NCI-H1092 (cell line): ENCODE measurements around the gene RBM12.
A peak's percentile ranks its signal among the peaks of the same experiment; 100 is the strongest.
"Not testable (repeated sequence)": the region's sequence is repeated elsewhere in the genome, so short reads cannot be mapped to it uniquely, and the experiment has no call there.

Experiments
- DNase-seq: peaks from one replicate; lab custom pipeline; 2025; lab: John Stamatoyannopoulos, UW

RBM12 gene, protein sequence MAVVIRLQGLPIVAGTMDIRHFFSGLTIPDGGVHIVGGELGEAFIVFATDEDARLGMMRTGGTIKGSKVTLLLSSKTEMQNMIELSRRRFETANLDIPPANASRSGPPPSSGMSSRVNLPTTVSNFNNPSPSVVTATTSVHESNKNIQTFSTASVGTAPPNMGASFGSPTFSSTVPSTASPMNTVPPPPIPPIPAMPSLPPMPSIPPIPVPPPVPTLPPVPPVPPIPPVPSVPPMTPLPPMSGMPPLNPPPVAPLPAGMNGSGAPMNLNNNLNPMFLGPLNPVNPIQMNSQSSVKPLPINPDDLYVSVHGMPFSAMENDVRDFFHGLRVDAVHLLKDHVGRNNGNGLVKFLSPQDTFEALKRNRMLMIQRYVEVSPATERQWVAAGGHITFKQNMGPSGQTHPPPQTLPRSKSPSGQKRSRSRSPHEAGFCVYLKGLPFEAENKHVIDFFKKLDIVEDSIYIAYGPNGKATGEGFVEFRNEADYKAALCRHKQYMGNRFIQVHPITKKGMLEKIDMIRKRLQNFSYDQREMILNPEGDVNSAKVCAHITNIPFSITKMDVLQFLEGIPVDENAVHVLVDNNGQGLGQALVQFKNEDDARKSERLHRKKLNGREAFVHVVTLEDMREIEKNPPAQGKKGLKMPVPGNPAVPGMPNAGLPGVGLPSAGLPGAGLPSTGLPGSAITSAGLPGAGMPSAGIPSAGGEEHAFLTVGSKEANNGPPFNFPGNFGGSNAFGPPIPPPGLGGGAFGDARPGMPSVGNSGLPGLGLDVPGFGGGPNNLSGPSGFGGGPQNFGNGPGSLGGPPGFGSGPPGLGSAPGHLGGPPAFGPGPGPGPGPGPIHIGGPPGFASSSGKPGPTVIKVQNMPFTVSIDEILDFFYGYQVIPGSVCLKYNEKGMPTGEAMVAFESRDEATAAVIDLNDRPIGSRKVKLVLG

DNA sequence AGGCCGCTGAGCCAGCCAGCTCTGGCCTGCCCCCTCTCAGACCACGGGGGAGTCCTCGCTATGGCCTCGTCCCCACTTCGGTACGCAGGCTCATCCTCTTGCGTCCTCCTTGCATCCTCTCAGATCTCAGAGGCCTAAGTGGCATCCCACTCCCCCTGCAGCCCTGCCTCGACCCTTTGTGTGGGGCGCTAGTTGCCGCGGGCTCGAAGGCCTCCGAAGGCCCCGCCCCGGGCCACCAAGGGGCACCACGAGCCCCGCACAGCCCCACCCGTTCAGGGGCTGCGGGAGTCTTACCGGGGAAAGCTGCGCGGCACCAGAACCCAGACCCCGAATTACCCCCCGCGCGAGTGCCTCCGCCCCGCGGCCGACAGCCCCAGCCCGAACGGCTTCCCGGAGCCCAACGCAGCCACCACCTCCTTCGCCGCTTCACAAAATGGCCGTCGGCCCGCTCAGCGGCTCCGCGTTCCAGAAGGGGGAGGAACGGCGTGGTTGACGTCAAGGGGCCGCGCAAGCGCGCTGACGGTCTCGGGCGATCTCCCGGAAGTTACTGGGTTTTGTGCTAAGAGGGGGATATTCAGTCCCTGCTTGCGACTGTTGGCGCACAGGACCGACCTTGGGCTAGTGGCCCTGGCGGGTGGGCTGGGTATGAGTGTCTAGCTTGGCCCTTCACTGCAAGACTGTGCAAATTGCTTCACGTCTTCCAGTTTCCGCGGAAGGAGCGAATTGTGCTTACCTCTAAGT lies at the start of gene RBM12, which contains the start of gene CPNE1:
Gene RBM12, minus strand, starts transcription at position 435 of the 741 bp plus-strand sequence. CDS start 9,578 bp downstream, outside the sequence.
Gene CPNE1, minus strand, starts transcription at position 435 of the 741 bp plus-strand sequence. CDS start 31,977 bp downstream, outside the sequence.
- peak; percentile 90 for DNase-seq

DNA sequence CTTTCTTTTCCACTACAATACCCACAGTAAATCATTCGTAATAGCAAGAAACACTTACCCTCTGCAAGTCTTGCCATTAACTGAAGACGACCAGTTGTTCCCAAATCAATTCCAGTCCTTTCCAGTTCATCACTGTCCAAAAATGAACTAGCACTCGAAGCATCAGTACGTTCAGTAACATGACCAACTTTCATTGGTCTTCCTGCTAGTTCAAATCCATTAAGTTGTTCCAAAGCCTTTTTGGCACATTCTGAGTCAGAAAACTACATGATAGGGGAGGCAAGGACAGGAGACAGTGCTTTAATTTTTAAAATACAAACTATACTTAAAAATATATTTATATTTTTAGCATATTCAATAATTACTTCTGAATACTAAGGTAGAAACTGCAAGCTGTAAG lies 49.4 kb upstream of the RBM12 start:
- no peak for DNase-seq

DNA sequence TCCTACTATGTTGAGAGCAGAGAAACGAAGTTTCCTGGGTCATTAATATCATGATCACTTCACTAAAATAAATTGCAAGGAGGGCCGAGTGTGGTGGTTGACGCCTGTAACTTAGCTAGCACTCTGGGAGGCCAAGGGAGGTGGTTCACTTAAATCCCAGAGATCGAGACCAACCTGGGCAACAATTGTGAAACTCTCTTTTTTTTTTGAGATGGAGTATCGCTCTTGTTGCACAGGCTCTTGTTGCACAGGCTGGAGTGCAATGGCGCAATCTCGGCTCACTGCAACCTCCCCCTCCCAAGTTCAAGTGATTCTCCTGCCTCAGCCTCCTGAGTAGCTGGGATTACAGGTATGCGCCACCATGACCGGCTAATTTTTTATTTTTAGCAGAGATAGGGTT lies 48.4 kb upstream of the RBM12 start:
- DNase-seq: not testable (repeated sequence)

DNA sequence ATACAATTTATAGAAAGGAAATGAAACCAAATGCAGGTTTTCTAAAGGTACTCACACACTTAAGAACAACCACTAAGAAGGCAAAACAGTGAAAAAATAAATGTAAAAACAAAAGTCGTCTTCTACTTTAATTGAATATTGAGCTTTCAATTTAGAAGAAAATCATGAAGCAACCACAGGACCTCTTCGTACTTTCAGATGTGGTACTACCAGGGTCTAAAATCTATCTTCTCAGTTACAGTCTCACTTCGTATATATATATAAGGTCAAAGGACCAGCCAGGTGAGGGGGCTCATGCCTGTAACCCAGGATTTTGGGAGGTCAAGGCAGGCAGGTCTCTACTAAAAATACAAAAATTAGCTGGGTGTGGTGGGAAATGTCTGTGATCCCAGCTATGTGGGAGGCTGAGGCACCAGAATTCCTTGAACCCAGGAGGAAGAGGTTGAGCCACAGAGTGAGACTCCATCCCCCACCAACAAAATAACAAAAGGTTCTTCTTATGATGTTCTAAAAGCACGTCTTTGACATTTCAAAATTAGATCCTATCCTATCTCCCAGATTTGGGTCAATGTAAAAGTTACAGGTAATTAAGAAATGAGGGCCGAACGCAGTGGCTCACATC lies 47.0 kb upstream of the RBM12 start:
- DNase-seq: no peak

DNA sequence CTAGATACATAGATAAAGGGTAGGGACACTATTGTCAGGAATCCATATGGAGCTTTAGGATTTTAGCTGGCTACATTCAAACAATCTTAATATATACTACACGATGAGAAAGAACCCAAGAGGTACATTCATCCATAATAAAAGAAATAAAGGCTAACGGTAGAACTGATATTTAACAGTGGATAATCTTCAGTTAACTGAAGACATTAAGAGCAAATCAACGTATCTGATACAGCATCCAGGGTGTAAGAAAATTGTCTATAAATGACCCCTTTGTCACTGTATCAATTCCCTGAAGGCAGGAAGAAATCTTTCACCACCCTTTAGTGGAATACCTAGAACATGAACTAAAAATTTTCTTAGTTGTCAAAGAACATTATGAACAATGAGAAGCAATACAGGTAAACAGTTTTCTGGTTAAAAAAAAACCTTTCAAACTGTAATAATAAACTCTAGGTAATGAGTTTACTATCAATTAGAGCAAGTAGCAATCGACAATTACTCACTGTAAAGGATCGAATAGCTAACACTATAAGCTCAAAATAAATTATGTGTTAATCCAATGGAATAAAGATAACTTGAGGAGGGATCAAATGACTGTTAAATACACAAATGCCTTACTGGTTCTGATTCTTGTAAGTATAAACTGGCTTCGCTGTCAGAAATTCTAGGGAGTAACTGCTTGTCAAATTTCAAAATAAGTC lies 46.3 kb upstream of the RBM12 start:
- no peak for DNase-seq

DNA sequence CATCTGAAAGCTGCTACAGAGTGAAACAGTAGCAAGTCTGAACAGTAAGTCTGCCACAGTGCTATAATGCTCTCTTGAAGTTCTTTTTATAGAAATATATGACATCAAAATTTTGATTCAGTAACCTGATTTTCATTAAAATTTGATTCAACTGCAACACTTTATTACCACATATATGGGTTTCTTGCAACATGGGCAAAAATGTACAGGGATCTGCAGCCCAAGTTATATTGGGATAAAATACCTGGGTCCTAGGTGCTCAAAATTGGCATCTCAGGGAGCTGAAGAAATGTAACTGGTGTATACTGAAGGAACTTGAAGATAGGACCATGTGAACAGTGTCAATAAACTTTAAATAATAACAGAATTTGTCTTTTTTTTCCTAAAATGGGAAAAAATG lies 45.3 kb upstream of the RBM12 start:
- no peak for DNase-seq

DNA sequence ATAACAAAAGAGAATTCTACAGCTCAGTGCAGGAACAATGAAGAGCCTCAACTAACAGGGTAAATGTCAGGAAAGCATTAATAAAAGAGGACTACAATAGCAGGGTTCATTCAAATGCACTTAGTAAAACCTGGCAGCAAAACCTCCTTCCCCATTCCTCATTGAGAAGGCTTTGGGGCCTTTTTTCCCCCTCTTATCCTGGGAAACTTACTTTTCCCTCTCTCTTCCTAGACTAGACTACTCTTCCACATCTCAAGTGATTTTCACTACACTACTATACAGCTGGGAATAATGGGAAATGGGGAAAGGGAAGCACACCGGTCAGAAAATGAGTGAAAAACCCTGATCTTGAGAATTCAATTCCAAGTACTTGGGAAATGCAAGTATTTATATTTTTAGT lies 44.6 kb upstream of the RBM12 start:
- DNase-seq: no peak

DNA sequence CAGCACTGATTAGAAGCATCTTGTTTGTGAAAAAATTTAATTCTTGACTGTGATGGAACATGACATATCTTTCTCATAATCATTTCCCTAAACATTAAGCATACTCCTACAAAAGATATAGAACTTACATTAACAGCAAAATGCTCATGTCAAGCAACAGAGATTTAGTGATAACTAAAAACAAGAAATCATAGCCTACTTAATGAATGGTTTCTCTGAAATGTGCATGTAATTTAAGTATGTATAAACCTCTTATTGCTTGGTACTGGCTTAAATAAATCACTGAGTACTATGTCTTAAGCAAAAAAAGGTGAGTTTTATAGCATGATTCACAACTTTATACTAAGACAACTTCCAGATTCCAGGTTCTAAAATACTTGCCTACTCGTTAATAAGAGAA lies 43.8 kb upstream of the RBM12 start:
- no peak for DNase-seq

DNA sequence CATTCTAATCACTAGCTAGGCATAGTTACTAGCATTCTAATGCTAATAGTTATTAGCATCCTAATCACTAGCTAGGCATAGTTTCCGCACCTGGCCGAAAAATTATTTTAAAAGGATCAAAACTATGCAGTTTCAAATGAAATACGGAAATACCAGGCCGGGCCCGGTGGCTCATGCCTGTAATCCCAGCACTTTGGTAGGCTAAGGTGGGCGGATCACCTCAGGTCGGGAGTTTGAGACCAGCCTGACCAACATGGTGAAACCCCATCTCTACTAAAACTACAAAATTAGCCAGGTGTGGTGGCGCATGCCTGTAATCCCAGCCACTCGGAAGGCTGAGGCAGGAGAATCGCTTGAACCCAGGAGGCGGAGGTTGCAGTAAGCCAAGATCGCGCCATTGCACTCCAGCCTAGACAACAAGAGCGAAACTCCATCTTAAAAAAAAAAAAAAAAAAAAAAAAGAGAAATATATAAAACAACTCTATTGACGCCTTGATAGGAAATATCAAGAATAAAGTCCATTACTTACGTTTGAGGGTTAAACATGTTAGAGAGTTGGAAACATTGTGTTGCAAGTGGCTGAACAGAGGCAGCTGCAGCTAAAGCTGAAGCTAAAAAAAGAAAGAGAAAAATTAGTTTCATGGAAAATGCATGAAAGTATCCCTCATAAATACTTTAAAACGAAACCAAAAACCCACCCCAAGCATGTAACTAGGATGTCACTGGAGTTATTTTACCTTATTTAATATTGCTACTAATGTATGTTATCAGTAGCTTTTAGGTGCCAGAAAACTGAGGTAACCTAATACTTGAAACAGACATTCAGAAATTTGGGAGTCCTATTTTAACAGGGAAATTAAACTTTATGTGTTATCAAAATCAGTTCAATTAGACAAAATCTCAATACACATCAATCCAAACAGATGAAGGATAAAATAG lies 42.2 kb upstream of the RBM12 start:
- not testable (repeated sequence) for DNase-seq

DNA sequence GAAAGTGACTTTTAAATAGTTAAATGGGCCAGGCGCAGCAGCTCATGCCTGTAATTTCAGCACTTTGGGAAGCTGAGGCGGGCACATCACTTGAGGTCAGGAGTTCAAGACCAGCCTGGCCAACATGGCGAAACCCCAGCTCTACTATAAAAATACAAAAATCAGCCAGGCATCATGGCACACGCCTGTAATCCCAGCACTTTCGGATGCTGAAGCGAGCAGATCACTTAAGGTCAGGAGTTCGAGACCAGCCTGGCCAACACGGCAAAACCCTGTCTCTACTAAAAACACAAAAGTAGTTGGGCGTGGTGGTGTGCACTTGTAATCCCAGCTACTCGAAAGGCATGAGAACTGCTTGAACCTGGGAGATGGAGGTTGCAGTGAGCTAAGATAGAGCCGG lies 41.2 kb upstream of the RBM12 start:
- DNase-seq: not testable (repeated sequence)

DNA sequence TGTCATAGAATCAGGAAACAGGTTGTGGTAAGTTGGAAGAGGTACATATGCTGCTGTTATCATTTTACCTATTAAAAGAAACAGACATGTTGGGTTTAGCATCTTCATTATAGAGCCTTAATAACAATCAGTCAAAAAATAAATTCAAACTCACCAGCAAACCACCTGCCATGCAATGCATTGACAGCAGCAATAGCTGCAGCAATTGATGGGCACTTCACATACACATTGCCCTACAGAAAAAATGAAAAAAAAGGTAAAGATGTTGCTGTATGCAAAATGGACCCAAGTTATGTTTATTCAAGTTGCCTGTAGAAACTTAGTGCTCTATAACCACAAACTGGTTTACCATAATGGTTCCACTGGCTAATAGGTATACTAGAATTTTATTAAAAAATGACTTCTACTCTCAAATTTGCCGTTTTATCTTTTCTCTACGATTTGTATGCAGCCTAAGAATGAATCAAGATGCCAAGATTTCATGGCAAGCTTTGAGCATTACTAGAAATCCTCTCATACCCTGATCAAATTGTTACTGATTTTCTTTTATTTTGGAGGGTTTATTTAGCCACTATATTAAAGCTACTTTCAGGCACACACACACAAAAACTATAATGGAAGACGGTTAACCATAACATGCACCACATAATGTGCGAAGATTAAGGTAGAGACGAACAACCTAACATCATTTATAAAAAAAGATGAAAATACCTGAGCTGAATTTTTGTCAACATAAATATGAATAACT lies 40.0 kb upstream of the RBM12 start:
- no peak for DNase-seq

DNA sequence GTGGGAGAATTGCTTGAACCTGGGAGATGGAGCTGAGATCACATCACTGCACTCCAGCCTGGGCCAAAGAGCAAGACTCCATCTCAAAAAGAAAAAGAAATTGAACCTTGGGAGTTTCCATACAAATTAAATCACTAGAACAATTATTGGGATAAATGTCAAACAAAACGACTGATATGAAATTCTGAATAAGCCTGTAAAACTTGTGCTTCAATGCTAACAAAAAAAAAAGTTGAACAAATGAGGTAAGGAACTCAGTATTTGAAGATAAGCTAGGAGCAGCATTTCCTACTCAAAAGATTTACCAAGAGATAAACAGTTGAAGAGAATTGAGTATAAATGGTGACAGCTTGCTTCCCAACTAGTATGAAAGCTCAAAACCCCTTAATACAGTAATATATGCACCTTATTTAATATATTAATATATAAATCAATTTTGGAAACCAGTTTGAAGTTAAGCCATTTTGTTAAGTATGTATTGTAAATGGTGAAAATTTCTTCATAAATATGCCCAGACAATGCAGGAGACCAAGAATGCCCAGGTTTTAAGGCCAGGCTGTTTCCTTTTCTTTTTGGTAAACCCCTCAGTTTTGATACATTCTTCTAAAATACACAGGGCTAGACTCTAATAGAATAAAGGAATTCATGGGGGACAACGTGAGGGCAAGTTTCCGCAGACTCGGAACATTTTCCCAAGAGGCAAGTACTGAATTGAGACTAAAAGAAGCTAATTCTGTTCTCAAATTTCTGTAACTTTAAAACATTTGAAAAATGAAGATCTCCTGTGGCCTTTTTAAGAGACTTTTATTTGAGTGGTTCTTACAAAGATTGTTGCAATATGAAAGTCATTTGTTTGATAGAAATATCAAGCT lies 38.4 kb upstream of the RBM12 start:
- DNase-seq: no peak

DNA sequence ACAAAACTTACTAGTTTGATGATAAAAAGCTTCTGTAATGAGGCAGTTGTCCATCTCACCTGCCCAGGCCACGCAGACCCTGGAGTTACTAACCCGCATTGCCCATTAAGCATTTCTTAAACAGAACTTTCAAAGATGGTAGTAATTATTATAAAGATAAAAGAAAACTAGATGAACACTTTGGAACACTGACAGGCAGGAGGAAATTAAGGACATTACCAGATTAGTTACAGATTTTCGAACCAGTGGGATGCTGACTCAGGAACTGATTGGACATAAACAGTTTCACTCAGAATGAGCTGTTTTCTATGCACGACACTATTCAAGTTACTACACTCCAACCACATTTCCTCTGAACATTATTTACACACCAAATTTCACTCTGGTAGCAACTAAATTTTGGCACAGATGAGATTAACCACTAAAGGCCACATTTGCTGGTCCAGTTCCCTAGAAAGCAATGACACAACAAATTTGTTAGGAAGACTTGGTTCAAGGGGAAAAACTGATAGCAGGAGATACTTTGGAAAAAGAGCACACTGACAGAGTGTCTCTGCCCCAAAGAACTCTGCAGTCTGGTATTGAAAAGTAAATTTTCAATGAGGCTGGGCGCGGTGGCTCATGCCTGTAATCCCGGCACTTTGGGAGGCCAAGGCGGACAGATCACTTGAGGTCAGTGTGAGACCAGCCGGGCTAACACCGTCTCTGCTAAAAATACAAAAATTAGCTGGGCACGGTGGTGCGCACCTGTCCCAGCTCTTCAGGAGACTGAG lies 37.5 kb upstream of the RBM12 start:
- no peak for DNase-seq

DNA sequence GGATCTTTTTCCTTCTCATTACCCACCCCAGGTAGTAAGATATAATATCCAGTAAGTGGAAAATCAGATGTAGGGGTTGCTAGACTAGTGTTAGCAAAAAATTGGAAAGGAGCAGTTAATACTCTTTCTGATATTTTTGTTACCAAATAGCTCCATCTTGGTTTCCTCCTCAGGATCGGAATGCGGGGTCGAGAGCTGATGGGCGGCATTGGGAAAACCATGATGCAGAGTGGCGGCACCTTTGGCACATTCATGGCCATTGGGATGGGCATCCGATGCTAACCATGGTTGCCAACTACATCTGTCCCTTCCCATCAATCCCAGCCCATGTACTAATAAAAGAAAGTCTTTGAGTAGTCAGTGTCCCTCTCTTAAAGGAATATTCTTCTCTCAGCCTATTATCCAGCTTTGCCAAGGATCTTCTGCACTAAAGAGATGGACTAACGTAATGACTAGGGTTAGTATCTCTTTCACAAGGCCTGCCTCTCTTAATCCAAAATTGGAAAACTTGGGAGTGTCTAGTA lies 36.0 kb upstream of the RBM12 start:
- DNase-seq: no peak

DNA sequence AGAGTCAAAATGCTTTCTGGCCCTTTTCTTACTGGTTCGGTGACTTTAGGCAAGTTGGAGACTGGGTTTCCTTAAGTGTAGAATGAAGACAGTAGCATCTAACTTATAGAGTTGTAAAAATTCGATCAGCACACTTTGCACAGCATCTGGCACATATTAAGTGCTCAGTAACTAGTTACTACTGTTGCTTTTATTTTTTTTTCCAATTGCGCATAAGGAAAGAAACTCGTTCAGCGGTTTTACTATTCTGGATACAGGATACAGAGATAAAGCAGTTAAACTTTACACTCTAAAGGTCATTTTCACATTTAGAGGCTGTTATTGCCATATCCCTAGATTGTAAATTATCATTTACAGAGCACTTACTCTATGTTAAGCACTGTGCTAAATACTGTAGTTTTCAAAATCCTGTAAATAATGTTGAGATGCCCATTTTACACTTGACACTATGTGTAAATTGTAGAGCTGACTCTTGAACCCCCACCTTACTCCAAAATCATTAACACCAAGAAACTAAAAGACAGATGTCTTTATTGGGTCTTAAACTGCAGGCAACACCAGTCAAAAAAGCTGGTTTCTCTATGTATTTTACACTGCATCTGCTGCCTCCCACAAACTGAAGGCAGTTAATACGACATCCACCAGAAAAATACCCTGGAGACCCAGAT lies 35.4 kb upstream of the RBM12 start:
- no peak for DNase-seq

DNA sequence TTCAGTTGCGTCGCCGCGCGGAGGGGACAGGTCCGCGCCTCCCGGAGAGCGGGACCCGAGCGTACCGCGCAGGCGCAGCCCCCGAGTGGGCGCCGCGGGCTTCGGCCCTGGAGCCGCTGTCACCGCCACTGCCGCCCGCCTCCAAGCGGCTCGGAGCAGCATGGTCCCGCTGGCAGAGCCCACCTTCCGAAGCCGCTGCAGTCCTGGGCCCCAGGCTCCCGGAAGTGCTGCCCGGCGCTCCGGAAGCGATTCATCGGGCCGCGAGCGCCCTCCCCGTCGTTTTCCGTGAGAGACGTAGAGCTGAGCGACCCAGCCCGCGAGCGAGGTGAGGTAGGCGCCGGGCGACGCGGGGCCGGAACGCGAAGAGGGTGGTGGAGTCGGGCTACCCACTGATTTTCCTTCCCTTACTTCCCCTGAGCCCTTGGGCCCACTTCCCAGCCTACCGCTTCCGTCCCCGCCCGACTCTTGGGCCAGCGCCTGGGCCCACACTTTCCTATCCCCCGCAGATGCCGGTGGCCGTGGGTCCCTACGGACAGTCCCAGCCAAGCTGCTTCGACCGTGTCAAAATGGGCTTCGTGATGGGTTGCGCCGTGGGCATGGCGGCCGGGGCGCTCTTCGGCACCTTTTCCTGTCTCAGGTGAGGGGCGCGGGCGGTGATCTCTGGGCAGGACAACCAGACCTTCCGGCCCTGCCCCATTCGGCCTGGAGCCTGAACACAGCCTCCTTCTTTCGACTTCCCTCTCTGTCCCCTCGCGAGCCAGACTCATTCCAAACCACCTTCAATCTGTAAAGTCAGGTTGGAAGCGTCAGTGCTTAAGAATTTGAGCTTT lies 34.6 kb upstream of the RBM12 start, which contains the start of the genes NFS1 and ROMO1:
Gene NFS1, minus strand, starts transcription at position 226 of the 830 bp plus-strand sequence. Its CDS starts 64 bp downstream, at position 162.
Gene ROMO1, plus strand, starts transcription at position 279 of the 830 bp plus-strand sequence. Its CDS starts 228 bp downstream, at position 507.
- DNase-seq: peak; percentile 87
